Loucy (cell line): ENCODE data around the gene PRRX2.

Experiments
- CTCF ChIP-seq: fragments of 200-600 bp; sonication (generic); conservative IDR thresholded peaks from 2 replicates; pipeline ENCODE4 v1.5.1; 2014; ENCODE audit warnings: mild to moderate bottlenecking, antibody characterized with exemption, low read length
- EZH2phosphoT487 ChIP-seq: fragments of 200-600 bp; IDR thresholded peaks from 2 replicates; pipeline ENCODE4 v1.6.1; 2018; ENCODE audit warnings: antibody characterized with exemption, mild to moderate bottlenecking, moderate library complexity, borderline replicate concordance

- no peak for TF ChIP-seq CTCF
- no peak for TF ChIP-seq EZH2phosphoT487
These were observed 26.3 kb upstream of the PRRX2 start for GRCh38 chr9:129639034-129639630.
